Ovary (tissue), 9 donors: ENCODE results near the gene TSPAN4. TPM values are rescaled to one million over a fixed set of nuclear protein-coding genes. Genes with fewer than 3 reads are reported as not detected.
A peak's percentile ranks its signal among the peaks of the same experiment; 100 is the strongest.

Experiments used
- DNase-seq, 5 donors: peaks; one replicate each; pipeline ENCODE4 v3.0.0-alpha.2; 2019 to 2020
- H3K27ac ChIP-seq, 2 donors: fragments of 200-600 bp; one replicate each; pipeline versions ENCODE4 v1.5.1 to v1.8.0; 2019 to 2022
- H3K27me3 ChIP-seq: fragments of 200-600 bp; one replicate; pipeline ENCODE4 v1.8.0; 2022
- H3K36me3 ChIP-seq: fragments of 200-600 bp; sonication (generic); one replicate; pipeline ENCODE4 v1.5.1; 2019
- H3K4me1 ChIP-seq: one replicate; pipeline ENCODE4 v1.8.1; 2013; ENCODE audit warnings: mild to moderate bottlenecking, moderate library complexity; ENCODE audit not compliant: insufficient read depth
- H3K4me3 ChIP-seq: fragments of 200-600 bp; sonication (generic); one replicate; pipeline ENCODE4 v1.5.1; 2017
- H3K9me3 ChIP-seq, 2 donors: fragments of 200-600 bp in 1 of 2; sonication (generic) in 1 of 2; one replicate each; pipeline versions ENCODE4 v1.5.1 to v1.8.1; 2013 to 2019; ENCODE audit warnings: mild to moderate bottlenecking in 1 of 2, moderate library complexity in 1 of 2
- CTCF ChIP-seq, 3 donors: fragments of 450-650 bp in 2 of 3; fragments of 200-600 bp in 1 of 3; IDR thresholded peaks; one replicate each; pipeline versions ENCODE4 v1.5.1 to v1.8.0; 2016 to 2022; ENCODE audit warnings: antibody characterized with exemption in 3 of 3, mild to moderate bottlenecking in 1 of 3
- EP300 ChIP-seq: sonication (generic); formaldehyde crosslinking; IDR thresholded peaks from one replicate; pipeline ENCODE4 v1.6.1; 2017; ENCODE audit warnings: antibody characterized with exemption
- POLR2A ChIP-seq: fragments of 450-650 bp; IDR thresholded peaks from one replicate; pipeline ENCODE4 v1.6.1; 2017; ENCODE audit warnings: antibody characterized with exemption, mild to moderate bottlenecking, moderate library complexity
- WGBS, 3 donors: extraction: QIAGEN DNeasy Blood & Tissue Kit in 1 of 3; methylation state at CpG; one replicate each; pipeline versions ENCODE4 v1.1.5 to v1.1.7; 2013 to 2017; 5-methylcytosine and 5-hydroxymethylcytosine counted together
- intact Hi-C, 4 donors: fragments of 100-400 bp; cut with DNase I; formaldehyde crosslinking; loops; one replicate each; pipeline versions ENCODE4 v1.11.0 to v1.15.1; 2022 to 2023
- polyA plus RNA-seq, 2 donors: library from polyadenylated mRNA; stranded (reverse); fragments of 200-250 nt in 1 of 2; fragments of 350-450 nt in 1 of 2; fragmentation: Illumina TruSeq in 1 of 2; extraction: RNeasy Lipid Tissue Mini Kit (QIAGEN cat#74804) in 1 of 2; gene quantifications; one replicate each; pipeline ENCODE4 v1.2.3, GENCODE V29; 2013 to 2014
- total RNA-seq, 7 donors: library from RNA; depleted of rRNA in 2 of 7; stranded (reverse); fragments of >200 nt in 2 of 7; fragmentation: NEBNext Ultra II Directional in 3 of 7; extraction: Animal tissue kit (Norgen Biotek cat#: 25700) in 3 of 7; gene quantifications; one replicate each; pipeline versions ENCODE4 v1.1.0 to v1.2.4, GENCODE V29; 2016 to 2023
- donor health status: DM: no; HTN: no; CAD: no; lungs with moderate emphysema.
- donor health status: DM: no; HTN: no; CAD: no.
- donor health status: Bipolar disorder and iron deficiency.
- donor health status: DM: yes; HTN: yes; CAD: no.
- donor health status: DM: no; HTN: no; CAD: no.
- donor health status: DM: yes; HTN: yes; CAD: no.

The TSPAN4 gene
- total and polyA plus RNA-seq, 9 donors, result 6.4 to 124 (median 89.7) TPM

- Histone ChIP-seq H3K36me3 (no peaks in the 10 kb centered on the region), H3K4me1 (peaks cover 12% of the 10 kb centered on the region), H3K9me3 (no peaks in the 10 kb centered on the region), H3K27ac (no peak overlapping the region), H3K4me3 (no peak overlapping the region), H3K27me3 (no peaks in the 10 kb centered on the region)
- no peak for TF ChIP-seq CTCF (IDR thresholded peaks at IDR 0.05)
- no peak for TF ChIP-seq EP300
- TF ChIP-seq POLR2A, result no peak
- DNase-seq, result no peak
- 45 to 62% (median 60%) methylated on average over 31 to 37 of the region's 37 CpGs for WGBS, 3 donors
- intact Hi-C loops, result loop anchor here in 2 of 4 donors (5.0 to 10.0 kb wide), 3 partner anchors 146 to 196 kb away; no protein-coding TSS in a partner anchor
These were observed 16.2 kb downstream of the TSPAN4 start for GRCh38 chr11:858762-859339.

- peak; percentile 87 to 95 (median 93) for DNase-seq
- no peak overlapping the region for H3K4me3 ChIP-seq
- intact Hi-C loops, result loop anchor here in 2 of 4 donors (5.0 to 10.0 kb wide), 3 partner anchors 145 to 195 kb away; no protein-coding TSS in a partner anchor
- no peaks in the 10 kb centered on the region for H3K27me3 ChIP-seq
- H3K27ac ChIP-seq, result peak overlapping the region; percentile 35 to 44
- H3K4me1 ChIP-seq, result peaks cover 12% of the 10 kb centered on the region
- TF ChIP-seq CTCF (IDR thresholded peaks at IDR 0.05), result no peak
- TF ChIP-seq POLR2A, result no peak
- no peak for TF ChIP-seq EP300
- H3K9me3 ChIP-seq, result no peaks in the 10 kb centered on the region
- WGBS, 3 donors, result 6 to 17% (median 8%) methylated on average over 16 to 31 of the region's 31 CpGs
- H3K36me3 ChIP-seq, result no peaks in the 10 kb centered on the region
These were observed 16.9 kb downstream of the TSPAN4 start for GRCh38 chr11:859394-860131.

- peak overlapping the region; percentile 35 to 44 for H3K27ac ChIP-seq
- H3K4me3 ChIP-seq, result no peak overlapping the region
- H3K27me3 ChIP-seq, result no peaks in the 10 kb centered on the region
- H3K9me3 ChIP-seq, result no peaks in the 10 kb centered on the region
- DNase-seq, result no peak
- WGBS, 3 donors, result 81 to 87% (median 84%) methylated on average over 16 to 21 of the region's 21 CpGs
- H3K36me3 ChIP-seq, result no peaks in the 10 kb centered on the region
- H3K4me1 ChIP-seq, result peaks cover 12% of the 10 kb centered on the region
- TF ChIP-seq POLR2A (no peak), CTCF (IDR thresholded peaks at IDR 0.05) (no peak), EP300 (no peak)
- intact Hi-C loops, result no loop called here
These were observed 17.8 kb downstream of the TSPAN4 start for GRCh38 chr11:860234-861104.

GRCh38 chr11:861105-861479, 18.4 kb downstream of the TSPAN4 start:
- no peak for TF ChIP-seq EP300
- TF ChIP-seq POLR2A, result no peak
- no peak for TF ChIP-seq CTCF (IDR thresholded peaks at IDR 0.05)
- intact Hi-C loops, result no loop called here
- Histone ChIP-seq H3K4me1 (peaks cover 12% of the 10 kb centered on the region), H3K9me3 (no peaks in the 10 kb centered on the region), H3K27me3 (no peaks in the 10 kb centered on the region), H3K36me3 (no peaks in the 10 kb centered on the region), H3K27ac (no peak overlapping the region), H3K4me3 (no peak overlapping the region)
- WGBS, 3 donors, result 91 to 94% (median 93%) methylated on average over 14 of the region's 14 CpGs
- DNase-seq, result no peak
